Cardiac fibroblast (primary cell): Measurements from ENCODE around the gene LNP1.

Source experiments
- DNase-seq, 2 donors: peaks; one replicate each; pipeline versions ENCODE4 v3.0.0 to v3.0.0-alpha.2; 2010; ENCODE audit warnings: low read depth in 2 of 2
- H3K4me3 ChIP-seq, 2 donors: replicated peaks in 1 of 2; 1 replicate in 1 of 2; 2 replicates in 1 of 2; pipeline ENCODE4 v1.5.1; 2011; ENCODE audit warnings: low read depth in 2 of 2, low read length in 2 of 2, mild to moderate bottlenecking in 2 of 2, moderate library complexity in 1 of 2
- CTCF ChIP-seq: IDR thresholded peaks from one replicate; pipeline ENCODE4 v1.5.1; 2011; ENCODE audit warnings: low read depth, mild to moderate bottlenecking, low read length, inconsistent platforms

The LNP1 gene

GRCh38 chr3:100500320-100500880 lies 99.1 kb downstream of the LNP1 start:
- no peak for DNase-seq
- no peak overlapping the region for H3K4me3 ChIP-seq
- no peak for TF ChIP-seq CTCF

DNA sequence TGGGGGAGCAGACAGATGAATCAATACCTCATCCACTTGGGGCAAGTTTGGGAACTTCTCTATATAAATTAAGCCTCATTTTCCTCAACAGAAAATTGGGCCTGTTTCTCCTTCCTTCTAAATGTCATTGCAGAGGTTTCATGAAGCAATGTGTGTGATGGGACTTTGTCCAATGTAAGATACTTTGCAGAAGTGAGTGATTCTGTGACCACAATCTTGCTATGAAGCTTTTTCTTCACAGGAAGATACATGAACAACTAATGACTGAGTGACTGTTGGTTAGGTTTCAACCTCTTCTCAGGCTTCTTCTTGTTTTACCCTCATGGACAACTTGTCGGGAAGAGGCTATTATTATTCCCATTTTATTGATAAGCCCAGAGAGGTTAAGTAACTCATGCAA lies 102.1 kb downstream of the LNP1 start:
- no peak overlapping the region for H3K4me3 ChIP-seq
- no peak for DNase-seq
- no peak for TF ChIP-seq CTCF
